PC-9 (cell line): ENCODE data around the gene MEF2B.

Source experiments
- EZH2 ChIP-seq: fragments of 200-600 bp; sonication (generic); IDR thresholded peaks from 2 replicates; pipeline ENCODE4 v1.8.0; 2017; ENCODE audit warnings: antibody characterized with exemption, low read depth
- TF ChIP-seq, protein P1 (sequence below): fragments of 200-600 bp; sonication (generic); conservative IDR thresholded peaks from 2 replicates; pipeline ENCODE4 v1.6.1; 2017; ENCODE audit warnings: mixed run types, antibody characterized with exemption, mild to moderate bottlenecking, moderate library complexity

GRCh38 chr19:19167612-19168011 is 2.5 kb downstream of the MEF2B start:
- no peak for TF ChIP-seq EZH2
- TF ChIP-seq, protein P1, sequence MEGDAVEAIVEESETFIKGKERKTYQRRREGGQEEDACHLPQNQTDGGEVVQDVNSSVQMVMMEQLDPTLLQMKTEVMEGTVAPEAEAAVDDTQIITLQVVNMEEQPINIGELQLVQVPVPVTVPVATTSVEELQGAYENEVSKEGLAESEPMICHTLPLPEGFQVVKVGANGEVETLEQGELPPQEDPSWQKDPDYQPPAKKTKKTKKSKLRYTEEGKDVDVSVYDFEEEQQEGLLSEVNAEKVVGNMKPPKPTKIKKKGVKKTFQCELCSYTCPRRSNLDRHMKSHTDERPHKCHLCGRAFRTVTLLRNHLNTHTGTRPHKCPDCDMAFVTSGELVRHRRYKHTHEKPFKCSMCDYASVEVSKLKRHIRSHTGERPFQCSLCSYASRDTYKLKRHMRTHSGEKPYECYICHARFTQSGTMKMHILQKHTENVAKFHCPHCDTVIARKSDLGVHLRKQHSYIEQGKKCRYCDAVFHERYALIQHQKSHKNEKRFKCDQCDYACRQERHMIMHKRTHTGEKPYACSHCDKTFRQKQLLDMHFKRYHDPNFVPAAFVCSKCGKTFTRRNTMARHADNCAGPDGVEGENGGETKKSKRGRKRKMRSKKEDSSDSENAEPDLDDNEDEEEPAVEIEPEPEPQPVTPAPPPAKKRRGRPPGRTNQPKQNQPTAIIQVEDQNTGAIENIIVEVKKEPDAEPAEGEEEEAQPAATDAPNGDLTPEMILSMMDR = no peak
